Right atrium auricular region (tissue), 2 donors: Measurements from ENCODE around the gene MOSMO. TPM values are rescaled to one million over a fixed set of nuclear protein-coding genes. Genes with fewer than 3 reads are reported as not detected.

Source experiments
- DNase-seq: peaks from one replicate; pipeline ENCODE4 v3.0.0-alpha.2; 2019; ENCODE audit warnings: low spot score
- H3K27ac ChIP-seq, 2 donors: fragments of 200-600 bp; sonication (generic); 1 replicate in 1 of 2; 2 replicates in 1 of 2; pipeline ENCODE4 v1.5.1; 2016 to 2019
- H3K27me3 ChIP-seq, 2 donors: fragments of 200-600 bp; sonication (generic); one replicate each; pipeline versions ENCODE4 v1.5.1 to v1.6.0; 2017 to 2019
- H3K36me3 ChIP-seq: fragments of 200-600 bp; sonication (generic); one replicate; pipeline ENCODE4 v1.5.1; 2016
- H3K4me1 ChIP-seq, 2 donors: fragments of 200-600 bp; sonication (generic); one replicate each; pipeline versions ENCODE4 v1.5.1 to v1.6.0; 2017 to 2019
- H3K4me3 ChIP-seq, 2 donors: fragments of 200-600 bp; sonication (generic); 1 replicate in 1 of 2; 2 replicates in 1 of 2; pipeline ENCODE4 v1.5.1; 2017 to 2019; ENCODE audit warnings: mild to moderate bottlenecking in 1 of 2, moderate library complexity in 1 of 2
- H3K9me3 ChIP-seq, 2 donors: fragments of 200-600 bp; sonication (generic); one replicate each; pipeline ENCODE4 v1.5.1; 2019
- total RNA-seq, 2 donors: library from RNA; depleted of rRNA; stranded (reverse); fragments of >200 nt; gene quantifications; one replicate each; pipeline ENCODE4 v1.1.0, GENCODE V29; 2016
- TF ChIP-seq, protein P1 (sequence below), 2 donors: fragments of 200-600 bp; sonication (generic); IDR thresholded peaks; one replicate each; pipeline ENCODE4 v1.5.1; 2019; ENCODE audit warnings: antibody characterized with exemption in 2 of 2

The MOSMO gene
- total RNA-seq, 2 donors from 2014 or later: 10.9 to 12.1 TPM

GRCh38 chr16:22005746-22006145, 2.2 kb upstream of the MOSMO start:
- Histone ChIP-seq H3K9me3 (no peaks in the 10 kb centered on the region), H3K4me3 (no peak overlapping the region), H3K27ac (no peak overlapping the region), H3K36me3 (no peaks in the 10 kb centered on the region), H3K27me3 (no peaks in the 10 kb centered on the region), H3K4me1 (peaks cover 0 to 39% of the 10 kb centered on the region in 2 donors)
- TF ChIP-seq, protein P1, sequence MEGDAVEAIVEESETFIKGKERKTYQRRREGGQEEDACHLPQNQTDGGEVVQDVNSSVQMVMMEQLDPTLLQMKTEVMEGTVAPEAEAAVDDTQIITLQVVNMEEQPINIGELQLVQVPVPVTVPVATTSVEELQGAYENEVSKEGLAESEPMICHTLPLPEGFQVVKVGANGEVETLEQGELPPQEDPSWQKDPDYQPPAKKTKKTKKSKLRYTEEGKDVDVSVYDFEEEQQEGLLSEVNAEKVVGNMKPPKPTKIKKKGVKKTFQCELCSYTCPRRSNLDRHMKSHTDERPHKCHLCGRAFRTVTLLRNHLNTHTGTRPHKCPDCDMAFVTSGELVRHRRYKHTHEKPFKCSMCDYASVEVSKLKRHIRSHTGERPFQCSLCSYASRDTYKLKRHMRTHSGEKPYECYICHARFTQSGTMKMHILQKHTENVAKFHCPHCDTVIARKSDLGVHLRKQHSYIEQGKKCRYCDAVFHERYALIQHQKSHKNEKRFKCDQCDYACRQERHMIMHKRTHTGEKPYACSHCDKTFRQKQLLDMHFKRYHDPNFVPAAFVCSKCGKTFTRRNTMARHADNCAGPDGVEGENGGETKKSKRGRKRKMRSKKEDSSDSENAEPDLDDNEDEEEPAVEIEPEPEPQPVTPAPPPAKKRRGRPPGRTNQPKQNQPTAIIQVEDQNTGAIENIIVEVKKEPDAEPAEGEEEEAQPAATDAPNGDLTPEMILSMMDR (IDR thresholded peaks at IDR 0.05): no peak
- DNase-seq: no peak

- H3K4me1 ChIP-seq: peaks cover 0 to 30% of the 10 kb centered on the region in 2 donors
- H3K27me3 ChIP-seq: no peaks in the 10 kb centered on the region
- no peak overlapping the region for H3K4me3 ChIP-seq
- TF ChIP-seq, protein P1 (IDR thresholded peaks at IDR 0.05): no peak
- H3K9me3 ChIP-seq: no peaks in the 10 kb centered on the region
- no peak overlapping the region for H3K27ac ChIP-seq
- DNase-seq: no peak
- H3K36me3 ChIP-seq: no peaks in the 10 kb centered on the region
These were observed 1.3 kb upstream of the MOSMO start for GRCh38 chr16:22006636-22007035.

DNA sequence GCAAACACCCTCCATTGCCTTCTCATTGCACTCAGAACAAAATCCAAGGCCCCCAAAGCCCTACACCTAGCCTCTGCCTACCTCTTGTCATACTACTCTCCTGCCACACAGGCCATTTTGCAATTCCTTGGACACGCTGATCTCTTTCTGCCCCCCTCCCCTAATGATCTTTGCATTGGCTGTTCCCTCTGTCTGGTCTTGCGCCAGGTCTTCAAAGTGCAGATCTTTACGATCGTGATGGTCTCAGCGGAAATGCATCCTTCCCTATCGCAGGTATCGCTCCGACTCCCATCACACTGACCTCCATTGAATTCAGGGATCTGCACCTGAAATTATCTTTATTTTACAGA, 777 bp upstream of the MOSMO start:
- peaks cover 0 to 29% of the 10 kb centered on the region in 2 donors for H3K4me1 ChIP-seq
- no peak for DNase-seq
- no peaks in the 10 kb centered on the region for H3K27me3 ChIP-seq
- H3K9me3 ChIP-seq: no peaks in the 10 kb centered on the region
- no peaks in the 10 kb centered on the region for H3K36me3 ChIP-seq
- H3K4me3 ChIP-seq: peak overlapping the region; percentile 96 to 98
- H3K27ac ChIP-seq: peak overlapping the region; percentile 90 to 94
- TF ChIP-seq, protein P1 (IDR thresholded peaks at IDR 0.05): no peak

DNA sequence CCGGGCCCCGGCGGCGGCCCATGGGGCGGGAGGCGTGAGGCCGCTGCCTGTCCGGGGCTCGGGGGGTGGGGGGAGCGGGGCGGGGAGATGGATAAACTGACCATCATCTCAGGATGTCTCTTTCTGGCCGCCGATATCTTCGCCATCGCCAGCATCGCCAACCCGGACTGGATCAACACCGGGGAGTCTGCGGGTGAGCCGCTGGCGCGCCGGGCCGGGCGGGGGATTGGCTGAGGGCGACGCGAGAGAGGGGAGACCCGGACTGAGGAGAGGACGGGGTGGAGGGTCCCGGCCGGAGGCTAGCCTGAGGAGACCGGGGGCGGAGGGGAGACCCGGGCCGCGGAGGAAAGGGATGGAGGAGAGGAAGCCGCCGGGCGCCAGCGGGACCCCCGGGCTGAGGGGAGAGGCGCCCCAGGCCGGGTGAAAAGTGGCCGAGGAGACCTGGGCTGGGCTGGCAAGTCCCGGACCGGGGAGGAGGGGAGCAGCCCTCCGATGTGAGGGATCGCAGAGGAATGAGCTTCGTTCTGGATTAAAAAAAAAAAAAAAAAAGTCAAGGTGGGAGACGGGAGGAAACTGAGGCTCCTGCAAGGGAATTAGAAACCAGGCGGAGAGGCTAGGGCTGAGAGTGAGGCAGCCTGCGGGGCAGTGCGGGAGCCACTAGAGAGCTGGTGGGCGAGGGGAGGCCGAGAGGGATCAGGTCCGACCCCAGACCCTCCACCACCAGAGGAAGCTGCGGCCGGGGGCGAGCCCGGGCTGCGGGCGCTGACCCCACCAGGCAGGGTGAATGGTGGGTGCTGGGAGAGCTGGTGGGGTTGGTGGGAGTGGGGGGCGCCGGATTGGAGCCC, 526 bp downstream of the MOSMO start:
- peak overlapping the region; percentile 96 to 98 for H3K4me3 ChIP-seq
- no peaks in the 10 kb centered on the region for H3K27me3 ChIP-seq
- H3K4me1 ChIP-seq: peaks cover 0 to 29% of the 10 kb centered on the region in 2 donors
- H3K36me3 ChIP-seq: no peaks in the 10 kb centered on the region
- DNase-seq: no peak
- H3K9me3 ChIP-seq: no peaks in the 10 kb centered on the region
- TF ChIP-seq, protein P1 (IDR thresholded peaks at IDR 0.05): no peak
- H3K27ac ChIP-seq: peak overlapping the region in 1 of 2 donors; percentile 76

DNA sequence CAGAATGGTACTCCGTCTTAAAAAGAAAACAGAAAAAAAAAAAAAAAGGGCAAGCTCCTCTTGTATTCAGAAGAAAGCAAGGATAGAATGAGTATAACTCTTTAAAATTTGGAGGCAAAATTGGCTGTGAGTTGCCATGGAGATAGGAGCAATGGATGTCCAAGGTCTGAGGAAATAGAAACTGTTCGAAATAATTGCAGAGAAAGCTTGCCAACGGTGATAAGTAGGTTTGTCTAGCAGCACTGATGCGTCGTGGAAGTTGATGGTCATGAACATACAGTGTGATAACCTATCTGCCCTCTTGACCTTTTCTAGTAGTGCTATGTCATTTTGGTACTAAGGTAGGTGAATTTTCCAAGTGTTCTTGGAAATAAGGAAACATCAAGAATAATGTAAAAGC, 3.0 kb downstream of the MOSMO start:
- Histone ChIP-seq H3K4me1 (peaks cover 0 to 29% of the 10 kb centered on the region in 2 donors), H3K36me3 (no peaks in the 10 kb centered on the region), H3K27ac (no peak overlapping the region), H3K27me3 (no peaks in the 10 kb centered on the region), H3K4me3 (no peak overlapping the region), H3K9me3 (no peaks in the 10 kb centered on the region)
- DNase-seq: no peak
- TF ChIP-seq, protein P1 (IDR thresholded peaks at IDR 0.05): no peak
